GM21360 (cell line): Measurements from ENCODE around the gene WNT5B.
"Not testable (repeated sequence)": the region's sequence is repeated elsewhere in the genome, so short reads cannot be mapped to it uniquely, and the experiment has no call there.

Experiments used
- ATAC-seq: cut with Tn5 transposase; IDR thresholded peaks from one replicate; pipeline ENCODE4 v1.9.1; 2021; ENCODE audit warnings: mild to moderate bottlenecking, moderate library complexity; ENCODE audit not compliant: unreplicated experiment

The WNT5B gene

DNA sequence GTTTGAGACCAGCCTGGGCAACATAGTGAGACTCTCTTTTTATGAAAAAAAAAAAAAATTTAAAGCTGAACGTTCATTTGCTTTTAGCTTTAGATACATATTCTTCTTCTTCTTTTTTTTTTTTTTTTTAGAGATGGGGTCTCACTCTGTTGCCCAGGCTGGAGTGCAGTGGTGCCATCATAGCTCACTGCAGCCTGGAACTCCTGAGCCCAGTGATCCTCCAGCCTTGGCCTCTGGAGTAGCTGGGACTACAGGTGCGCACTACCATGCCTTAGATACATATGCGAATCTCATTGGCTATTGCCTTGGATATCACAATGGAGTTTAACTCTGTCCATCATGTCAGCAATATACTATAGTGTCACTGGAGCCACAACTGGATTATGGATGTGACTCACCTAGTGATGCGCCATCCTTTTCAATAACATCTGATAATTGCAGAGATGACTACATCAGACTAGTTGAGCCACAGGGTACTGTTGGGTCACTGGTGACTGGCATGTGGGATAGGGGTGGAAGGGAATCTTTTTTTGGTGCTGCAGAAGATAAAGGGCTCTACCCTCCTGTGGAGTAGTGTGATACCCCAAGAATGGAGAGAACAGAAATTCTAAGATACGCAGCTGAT, 59.2 kb downstream of the WNT5B start:
- ATAC-seq: no peak

DNA sequence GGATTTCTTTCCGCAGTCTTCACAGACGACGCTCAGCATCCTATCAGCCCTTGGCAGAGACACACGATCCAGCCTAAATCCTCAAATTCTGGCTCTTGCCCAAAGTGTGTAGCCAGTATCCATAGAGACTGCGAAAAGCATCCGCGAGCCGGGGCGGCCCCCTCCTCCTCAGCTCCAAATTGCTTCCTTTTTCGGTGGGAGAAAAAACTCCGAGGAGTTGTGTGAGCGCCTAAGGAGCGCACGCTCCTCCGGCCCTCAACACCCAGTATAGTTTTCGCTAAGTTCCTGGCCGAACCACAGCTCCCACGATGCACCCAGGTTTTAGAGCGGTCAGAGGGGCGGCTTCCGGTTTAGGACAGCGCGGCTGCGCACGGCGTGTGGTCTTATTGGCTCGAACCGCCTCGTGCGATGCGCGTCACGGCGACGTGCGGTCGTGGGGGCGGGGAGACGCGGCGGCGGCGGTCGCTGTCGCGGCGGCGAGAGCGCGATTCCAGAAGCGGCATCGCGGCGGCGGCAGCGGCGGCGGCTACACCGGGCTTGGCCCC, 61.6 kb downstream of the WNT5B start, which contains the start of gene ADIPOR2:
Gene ADIPOR2 (plus strand): TSS at position 493 of the 545 bp plus-strand sequence. CDS start 63,274 bp downstream, outside the sequence.
- peak; percentile 93 for ATAC-seq

DNA sequence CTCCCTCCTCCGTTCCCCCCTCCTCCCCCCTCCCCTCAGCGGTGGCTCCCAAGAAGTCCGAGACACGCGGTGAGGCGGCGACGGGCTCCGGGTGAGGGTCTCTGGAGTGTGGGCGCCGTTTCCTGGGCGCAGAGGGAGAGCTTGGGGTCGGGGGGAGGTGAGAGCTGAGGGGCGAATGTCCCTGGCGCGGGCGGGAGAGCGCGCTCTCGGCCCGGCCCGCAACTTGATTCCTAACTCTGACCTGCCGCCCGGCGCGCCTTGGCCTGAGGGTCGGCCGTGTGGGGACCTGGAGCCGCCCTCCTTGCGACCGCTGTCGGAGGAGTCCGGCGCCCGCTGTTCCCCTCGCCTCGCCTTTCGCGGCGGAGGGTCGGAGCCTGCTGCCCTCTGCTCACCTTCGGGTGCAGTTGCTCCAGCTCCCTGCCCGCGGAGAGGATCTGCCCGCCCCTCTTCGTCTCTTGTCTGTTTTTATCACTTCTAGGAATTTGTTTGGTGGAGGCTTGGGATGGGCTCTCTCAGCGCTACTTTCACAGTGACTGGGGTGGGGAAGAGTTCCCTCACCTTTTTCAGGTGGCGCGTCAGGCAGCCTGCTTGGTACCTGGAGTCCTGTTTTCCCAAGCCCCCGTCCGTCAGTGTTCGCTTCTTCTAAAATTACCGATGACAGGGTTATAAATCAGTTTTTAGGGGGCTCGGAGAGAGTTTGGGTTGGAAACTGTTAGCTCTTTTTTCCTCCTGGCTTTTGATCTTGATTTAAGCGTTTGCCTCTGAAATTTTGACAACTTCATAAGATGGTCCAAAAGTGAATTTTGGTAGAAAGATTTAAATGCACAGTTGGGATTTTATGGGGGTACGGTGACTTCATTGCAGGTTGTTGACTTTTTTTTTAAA, 62.3 kb downstream of the WNT5B start:
- peak; percentile 39 for ATAC-seq

GRCh38 chr12:1692226-1692625, 63.2 kb downstream of the WNT5B start:
- ATAC-seq: no peak

DNA sequence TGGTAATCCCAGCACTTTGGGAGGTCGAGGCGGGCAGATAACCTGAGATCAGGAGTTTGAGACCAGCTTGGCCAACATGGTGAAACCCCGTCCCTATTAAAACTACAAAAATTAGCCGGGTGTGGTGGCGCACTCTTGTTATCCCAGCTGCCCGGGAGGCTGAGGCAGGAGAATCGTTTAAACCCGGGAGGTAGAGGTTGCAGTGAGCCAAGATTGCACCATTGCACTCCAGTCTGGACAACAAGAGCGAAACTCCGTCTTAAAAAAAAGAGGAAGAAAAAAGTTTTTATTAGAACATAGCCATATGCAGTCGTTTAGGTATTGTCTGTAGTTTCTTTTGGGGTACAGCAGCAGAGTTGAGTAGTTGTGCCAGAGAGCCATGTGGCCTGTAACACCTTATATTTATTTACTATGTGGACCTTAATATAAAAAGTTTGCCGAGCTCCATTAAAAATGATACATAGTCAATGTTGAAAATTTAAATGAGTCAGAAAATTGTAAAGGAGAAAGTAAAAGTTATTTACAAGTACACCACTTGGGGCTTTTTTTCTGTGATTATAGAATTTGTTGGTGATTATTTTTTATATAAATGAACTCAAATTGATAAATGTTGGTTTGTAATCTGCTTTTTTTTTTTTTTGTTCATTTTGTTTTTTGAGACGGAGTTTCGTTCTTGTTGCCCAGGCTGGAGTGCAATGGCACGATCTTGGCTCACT, 64.0 kb downstream of the WNT5B start:
- ATAC-seq: no peak

DNA sequence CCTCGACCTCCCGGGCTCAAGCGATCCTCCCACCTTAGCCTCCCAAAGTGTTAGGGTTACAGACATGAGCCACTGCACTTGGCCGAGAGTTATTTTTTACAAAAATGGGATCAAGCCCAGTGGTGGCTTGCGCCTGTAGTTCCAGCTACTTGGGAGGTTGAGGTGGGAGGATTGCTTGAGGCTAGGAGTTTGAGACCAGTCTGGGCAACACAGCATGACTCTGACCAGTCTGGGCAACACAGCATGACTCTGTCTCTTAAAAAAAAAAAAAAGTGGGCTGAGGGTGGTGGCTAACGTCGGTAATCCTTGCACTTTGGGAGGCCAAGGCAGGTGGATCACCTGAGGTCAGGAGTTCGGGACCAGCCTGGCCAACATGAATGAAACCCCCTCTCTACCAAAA, 66.1 kb downstream of the WNT5B start:
- not testable (repeated sequence) for ATAC-seq

DNA sequence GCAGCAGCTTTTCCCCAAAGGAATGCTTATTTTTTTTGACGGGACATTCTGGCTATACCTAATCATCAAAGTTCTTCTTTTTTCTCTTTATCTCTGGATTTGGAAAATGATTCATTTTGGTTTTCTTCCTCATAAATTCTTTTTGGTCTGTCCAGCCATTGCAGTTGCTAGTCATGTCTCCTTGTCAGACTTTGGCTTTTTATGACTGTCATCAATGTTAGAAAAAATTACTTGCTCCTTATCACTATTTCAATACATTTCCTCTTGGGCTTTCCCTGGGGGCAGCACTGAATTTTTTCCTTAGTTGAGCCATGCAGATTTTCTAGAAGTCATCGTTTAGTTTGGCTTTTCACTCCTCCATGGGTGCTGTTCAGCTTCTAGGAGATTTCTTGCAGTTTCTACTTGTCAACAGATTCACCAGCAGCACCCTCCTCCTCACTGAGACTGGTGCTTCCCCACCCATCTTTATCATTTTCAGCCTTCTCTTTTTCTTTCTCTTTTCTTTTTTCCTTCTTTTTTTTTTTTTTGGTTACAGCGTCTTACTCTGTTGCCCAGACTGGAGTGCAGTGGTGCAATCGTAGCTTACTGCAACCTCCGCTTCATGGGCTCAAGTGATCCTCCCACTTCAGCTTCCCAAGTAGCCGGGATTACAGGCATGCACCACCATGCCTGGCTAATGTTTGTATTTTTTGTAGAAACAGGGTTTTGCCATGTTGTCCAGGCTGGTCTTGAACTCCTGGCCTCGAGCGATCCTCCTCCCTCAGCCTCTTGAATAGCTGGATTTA, 67.0 kb downstream of the WNT5B start:
- no peak for ATAC-seq

GRCh38 chr12:1696800-1697199, 67.8 kb downstream of the WNT5B start:
- no peak for ATAC-seq
